RWPE1 (cell line): Measurements from ENCODE around the gene TNS1.

Experiments
- CTCF ChIA-PET: fragments of 350-600 bp; sonication (Branson Sonifier 250); formaldehyde crosslinking; extraction: SDS; loops from one replicate; lab custom pipeline; 2021; lab: Yijun Ruan, JAX
- POLR2A ChIA-PET: fragments of 400-600 bp; formaldehyde crosslinking; extraction: SDS; loops from one replicate; lab custom pipeline; 2020; ENCODE audit warnings: antibody characterized with exemption; ENCODE audit not compliant: low non-redundant PET; lab: Yijun Ruan, JAX
- DNase-seq: peaks from one replicate; pipeline ENCODE4 v3.0.0; 2012; ENCODE audit warnings: low spot score
- H3K27ac ChIP-seq: fragments of 450-650 bp; 2 replicates; pipeline ENCODE4 v1.5.1; 2017
- CTCF ChIP-seq: fragments of 450-650 bp; conservative IDR thresholded peaks from 2 replicates; pipeline ENCODE4 v1.5.1; 2017; ENCODE audit warnings: low read depth, mild to moderate bottlenecking

The TNS1 gene

GRCh38 chr2:217864963-217865772, 137.6 kb downstream of the TNS1 start:
- no peak for TF ChIP-seq CTCF
- ChIA-PET CTCF (no interaction called here), POLR2A (no interaction called here)
- DNase-seq = no peak
- no peak overlapping the region for H3K27ac ChIP-seq

GRCh38 chr2:217863883-217864282, 138.9 kb downstream of the TNS1 start:
- no peak overlapping the region for H3K27ac ChIP-seq
- POLR2A ChIA-PET = no interaction called here
- no peak for DNase-seq
- TF ChIP-seq CTCF = no peak
- CTCF ChIA-PET = interaction anchor here (0.6 kb wide), 1 partner anchor 18 kb away, joined by 3 read pairs; no protein-coding TSS in a partner anchor

- no peak for TF ChIP-seq CTCF
- no peak overlapping the region for H3K27ac ChIP-seq
- no peak for DNase-seq
- ChIA-PET CTCF (no interaction called here), POLR2A (no interaction called here)
These were observed 141.4 kb downstream of the TNS1 start for GRCh38 chr2:217861334-217861877.

- ChIA-PET CTCF (no interaction called here), POLR2A (no interaction called here)
- no peak overlapping the region for H3K27ac ChIP-seq
- DNase-seq = no peak
- no peak for TF ChIP-seq CTCF
These were observed 142.9 kb downstream of the TNS1 start for GRCh38 chr2:217859926-217860325.

GRCh38 chr2:217858519-217859491, 144.0 kb downstream of the TNS1 start:
- POLR2A ChIA-PET = no interaction called here
- DNase-seq = no peak
- TF ChIP-seq CTCF = no peak
- H3K27ac ChIP-seq = no peak overlapping the region
- CTCF ChIA-PET = interaction anchor here (0.6 kb wide), 1 partner anchor 739 kb away, joined by 3 read pairs; no protein-coding TSS in a partner anchor
